ENCODE measurements around the gene ZNF624. TPM values are rescaled to one million over a fixed set of nuclear protein-coding genes. Genes with fewer than 3 reads are reported as not detected.
A peak's percentile ranks its signal among the peaks of the same experiment; 100 is the strongest.

ZNF624 gene
- total RNA-seq, 1 donor from 2014 or later, result 11.2 TPM

DNA sequence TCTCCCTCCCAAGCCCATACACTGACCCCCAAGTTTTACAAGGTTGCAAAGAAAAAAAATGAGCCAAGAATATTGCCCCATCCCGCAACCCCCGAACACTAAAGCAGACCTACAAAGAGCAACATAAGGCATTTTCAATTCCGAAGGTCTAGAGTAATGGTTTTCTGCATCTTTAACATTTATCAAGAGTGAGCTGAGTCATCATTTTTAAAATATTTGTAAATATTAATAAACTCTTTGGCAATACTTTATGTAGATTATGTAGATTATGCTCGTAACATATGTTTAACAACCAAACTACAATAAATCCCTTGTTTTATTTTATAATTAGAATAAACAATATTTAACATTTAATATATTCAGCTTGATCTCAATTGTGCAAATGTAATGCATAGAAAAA lies 1.4 kb downstream of the ZNF624 start:
- Mint-ChIP-seq H3K4me1 (ENCODE audit: low read depth, unreplicated experiment) (no peaks in the 10 kb centered on the region), H3K4me3 (ENCODE audit: unreplicated experiment) (peak overlapping the region; percentile 78), H3K27me3 (ENCODE audit: unreplicated experiment) (peaks cover 1% of the 10 kb centered on the region), H3K36me3 (ENCODE audit: unreplicated experiment) (no peaks in the 10 kb centered on the region), H3K27ac (ENCODE audit: unreplicated experiment) (no peak overlapping the region), H3K9me3 (ENCODE audit: unreplicated experiment) (peaks cover 2% of the 10 kb centered on the region)
- no peak for DNase-seq
- TF ChIP-seq, protein P1, sequence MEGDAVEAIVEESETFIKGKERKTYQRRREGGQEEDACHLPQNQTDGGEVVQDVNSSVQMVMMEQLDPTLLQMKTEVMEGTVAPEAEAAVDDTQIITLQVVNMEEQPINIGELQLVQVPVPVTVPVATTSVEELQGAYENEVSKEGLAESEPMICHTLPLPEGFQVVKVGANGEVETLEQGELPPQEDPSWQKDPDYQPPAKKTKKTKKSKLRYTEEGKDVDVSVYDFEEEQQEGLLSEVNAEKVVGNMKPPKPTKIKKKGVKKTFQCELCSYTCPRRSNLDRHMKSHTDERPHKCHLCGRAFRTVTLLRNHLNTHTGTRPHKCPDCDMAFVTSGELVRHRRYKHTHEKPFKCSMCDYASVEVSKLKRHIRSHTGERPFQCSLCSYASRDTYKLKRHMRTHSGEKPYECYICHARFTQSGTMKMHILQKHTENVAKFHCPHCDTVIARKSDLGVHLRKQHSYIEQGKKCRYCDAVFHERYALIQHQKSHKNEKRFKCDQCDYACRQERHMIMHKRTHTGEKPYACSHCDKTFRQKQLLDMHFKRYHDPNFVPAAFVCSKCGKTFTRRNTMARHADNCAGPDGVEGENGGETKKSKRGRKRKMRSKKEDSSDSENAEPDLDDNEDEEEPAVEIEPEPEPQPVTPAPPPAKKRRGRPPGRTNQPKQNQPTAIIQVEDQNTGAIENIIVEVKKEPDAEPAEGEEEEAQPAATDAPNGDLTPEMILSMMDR (IDR thresholded peaks at IDR 0.05; ENCODE audit: partially characterized antibody, unreplicated experiment), result no peak

- H3K9me3 Mint-ChIP-seq (ENCODE audit: unreplicated experiment), result peaks cover 2% of the 10 kb centered on the region
- no peaks in the 10 kb centered on the region for H3K4me1 Mint-ChIP-seq (ENCODE audit: low read depth, unreplicated experiment)
- TF ChIP-seq, protein P1 (IDR thresholded peaks at IDR 0.05; ENCODE audit: partially characterized antibody, unreplicated experiment), result no peak
- no peak overlapping the region for H3K4me3 Mint-ChIP-seq (ENCODE audit: unreplicated experiment)
- H3K27me3 Mint-ChIP-seq (ENCODE audit: unreplicated experiment), result no peaks in the 10 kb centered on the region
- DNase-seq, result no peak
- no peak overlapping the region for H3K27ac Mint-ChIP-seq (ENCODE audit: unreplicated experiment)
- H3K36me3 Mint-ChIP-seq (ENCODE audit: unreplicated experiment), result no peaks in the 10 kb centered on the region
Observed at GRCh38 chr17:16649585-16649984, 4.1 kb downstream of the ZNF624 start.

DNA sequence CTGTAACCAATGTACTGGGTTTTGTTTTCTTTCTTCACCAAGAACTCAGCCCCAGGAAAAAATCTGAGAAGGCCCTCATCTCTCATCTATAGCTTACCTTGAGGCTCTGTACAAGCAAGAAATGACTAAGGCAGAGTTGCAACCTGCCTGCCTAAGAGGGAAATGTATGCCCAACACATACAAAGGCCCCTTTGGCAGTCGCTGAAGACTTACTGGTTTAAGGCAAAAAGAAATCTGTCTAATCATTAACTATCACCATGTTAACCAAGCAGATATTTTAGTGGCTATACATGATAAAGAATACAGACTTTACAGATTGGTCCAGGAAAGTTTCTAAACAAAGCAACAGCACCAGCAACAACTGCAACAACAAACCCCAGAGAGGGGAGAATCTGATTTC lies 14.2 kb downstream of the ZNF624 start:
- TF ChIP-seq, protein P1 (IDR thresholded peaks at IDR 0.05; ENCODE audit: partially characterized antibody, unreplicated experiment), result no peak
- H3K36me3 Mint-ChIP-seq (ENCODE audit: unreplicated experiment), result peaks cover 21% of the 10 kb centered on the region
- DNase-seq, result no peak
- H3K27me3 Mint-ChIP-seq (ENCODE audit: unreplicated experiment), result peaks cover 3% of the 10 kb centered on the region
- no peak overlapping the region for H3K4me3 Mint-ChIP-seq (ENCODE audit: unreplicated experiment)
- no peak overlapping the region for H3K27ac Mint-ChIP-seq (ENCODE audit: unreplicated experiment)
- H3K4me1 Mint-ChIP-seq (ENCODE audit: low read depth, unreplicated experiment), result no peaks in the 10 kb centered on the region
- H3K9me3 Mint-ChIP-seq (ENCODE audit: unreplicated experiment), result no peaks in the 10 kb centered on the region

GRCh38 chr17:16623282-16623681 lies 30.4 kb downstream of the ZNF624 start:
- TF ChIP-seq, protein P1 (IDR thresholded peaks at IDR 0.05; ENCODE audit: partially characterized antibody, unreplicated experiment), result no peak
- H3K9me3 Mint-ChIP-seq (ENCODE audit: unreplicated experiment), result peaks cover 25% of the 10 kb centered on the region
- no peaks in the 10 kb centered on the region for H3K27me3 Mint-ChIP-seq (ENCODE audit: unreplicated experiment)
- H3K4me3 Mint-ChIP-seq (ENCODE audit: unreplicated experiment), result no peak overlapping the region
- DNase-seq, result no peak
- no peak overlapping the region for H3K27ac Mint-ChIP-seq (ENCODE audit: unreplicated experiment)
- peaks cover 71% of the 10 kb centered on the region for H3K36me3 Mint-ChIP-seq (ENCODE audit: unreplicated experiment)
- H3K4me1 Mint-ChIP-seq (ENCODE audit: low read depth, unreplicated experiment), result no peaks in the 10 kb centered on the region

DNA sequence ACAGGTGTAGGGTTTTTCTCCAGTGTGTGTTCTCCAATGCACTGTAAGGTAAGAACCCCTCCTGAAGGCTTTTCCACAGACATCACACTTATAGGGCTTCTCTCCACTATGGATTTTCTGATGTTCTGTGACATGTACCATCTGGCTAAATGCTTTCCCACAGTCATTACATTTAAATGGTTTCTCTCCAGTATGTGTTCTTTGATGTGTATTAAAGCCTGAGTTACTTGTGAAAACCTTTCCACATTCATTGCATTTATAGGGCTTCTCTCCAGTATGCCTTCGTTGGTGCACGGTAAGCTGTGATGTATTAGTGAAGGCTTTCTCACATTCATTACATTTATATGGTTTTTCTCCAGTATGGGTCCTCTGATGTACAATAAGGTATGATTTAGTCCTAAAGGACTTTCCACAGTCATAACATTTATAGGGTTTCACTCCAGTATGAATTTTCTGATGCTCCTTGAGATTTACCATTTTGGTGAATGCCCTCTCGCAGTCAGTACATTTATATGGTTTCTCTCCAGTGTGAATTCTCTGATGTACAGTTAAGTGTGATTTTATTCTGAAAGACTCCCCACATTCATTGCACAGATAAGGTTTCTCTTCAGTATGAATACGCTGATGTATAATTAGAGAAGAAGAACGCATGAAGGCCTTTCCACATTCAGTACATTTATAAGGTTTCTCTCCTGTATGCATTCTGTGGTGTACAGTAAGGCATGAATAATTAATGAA lies 30.9 kb downstream of the ZNF624 start:
- H3K27ac Mint-ChIP-seq (ENCODE audit: unreplicated experiment), result no peak overlapping the region
- TF ChIP-seq, protein P1 (IDR thresholded peaks at IDR 0.05; ENCODE audit: partially characterized antibody, unreplicated experiment), result no peak
- no peak overlapping the region for H3K4me3 Mint-ChIP-seq (ENCODE audit: unreplicated experiment)
- H3K27me3 Mint-ChIP-seq (ENCODE audit: unreplicated experiment), result no peaks in the 10 kb centered on the region
- no peak for DNase-seq
- peaks cover 66% of the 10 kb centered on the region for H3K36me3 Mint-ChIP-seq (ENCODE audit: unreplicated experiment)
- peaks cover 25% of the 10 kb centered on the region for H3K9me3 Mint-ChIP-seq (ENCODE audit: unreplicated experiment)
- H3K4me1 Mint-ChIP-seq (ENCODE audit: low read depth, unreplicated experiment), result no peaks in the 10 kb centered on the region
